Right lobe of liver (tissue), 6 donors: ENCODE data around the gene GPC5. TPM values are rescaled to one million over a fixed set of nuclear protein-coding genes. Genes with fewer than 3 reads are reported as not detected.

Experiments used
- ATAC-seq, 4 donors: fragments of 200-7000 bp; cut with Tn5 transposase; one replicate each; pipeline ENCODE4 v1.9.1; 2020; ENCODE audit warnings: mild to moderate bottlenecking in 4 of 4, moderate library complexity in 4 of 4
- DNase-seq, 3 donors: peaks; one replicate each; pipeline ENCODE4 v3.0.0-alpha.2; 2020
- H3K27ac ChIP-seq, 3 donors: fragments of 200-600 bp; one replicate each; pipeline ENCODE4 v1.8.0; 2022
- H3K27me3 ChIP-seq, 2 donors: fragments of 200-600 bp; one replicate each; pipeline ENCODE4 v1.8.0; 2022
- H3K36me3 ChIP-seq, 4 donors: fragments of 200-600 bp; sonication (generic) in 1 of 4; one replicate each; pipeline versions ENCODE4 v1.5.1 to v1.8.0; 2017 to 2022; ENCODE audit warnings: control low read depth in 1 of 4
- H3K4me1 ChIP-seq, 4 donors: fragments of 200-600 bp; sonication (generic) in 1 of 4; one replicate each; pipeline versions ENCODE4 v1.5.1 to v1.8.0; 2017 to 2022; ENCODE audit warnings: control low read depth in 1 of 4
- H3K4me3 ChIP-seq, 3 donors: fragments of 200-600 bp; one replicate each; pipeline ENCODE4 v1.8.0; 2022
- H3K9me3 ChIP-seq, 4 donors: fragments of 200-600 bp; sonication (generic) in 1 of 4; one replicate each; pipeline versions ENCODE4 v1.5.1 to v1.8.0; 2017 to 2022; ENCODE audit warnings: control low read depth in 1 of 4
- CTCF ChIP-seq, 4 donors: fragments of 200-600 bp in 3 of 4; fragments of 450-650 bp in 1 of 4; IDR thresholded peaks; one replicate each; pipeline versions ENCODE4 v1.5.1 to v1.8.0; 2016 to 2022; ENCODE audit warnings: antibody characterized with exemption in 4 of 4, mild to moderate bottlenecking in 2 of 4
- POLR2A ChIP-seq: fragments of 450-650 bp; IDR thresholded peaks from one replicate; pipeline ENCODE4 v1.6.1; 2017; ENCODE audit warnings: antibody characterized with exemption, mild to moderate bottlenecking
- WGBS: methylation state at CpG from one replicate; pipeline ENCODE4 v1.1.6; 2018; ENCODE audit warnings: low coverage, low lambda C conversion rate; ENCODE audit not compliant: insufficient coverage; ENCODE audit errors: missing lambda C conversion rate; 5-methylcytosine and 5-hydroxymethylcytosine counted together
- intact Hi-C, 2 donors: fragments of 100-400 bp; cut with DNase I; formaldehyde crosslinking; loops; one replicate each; pipeline versions ENCODE4 v1.11.2 to v1.14.1; 2022
- total RNA-seq, 6 experiments: library from RNA; depleted of rRNA in 2 of 6; stranded (reverse); fragments of >200 nt in 2 of 6; fragmentation: NEBNext Ultra II Directional in 3 of 6; extraction: Animal tissue kit (Norgen Biotek cat#: 25700) in 3 of 6; gene quantifications; one replicate each; pipeline versions ENCODE4 v1.1.0 to v1.2.4, GENCODE V29; 2016 to 2023
- donor health status: DM: no; HTN: yes; CAD: no.
- donor health status: DM: no; HTN: no; CAD: no.
- donor health status: DM: no; HTN: no; CAD: no.
- donor health status: DM: no; HTN: yes; CAD: no.
- donor health status: DM: no; HTN: yes; CAD: no.

GPC5 gene
- total RNA-seq, 6 experiments from 2014 or later = 0.12 to 0.99 (median 0.66) TPM

GRCh38 chr13:91534996-91535395 is 136.6 kb downstream of the GPC5 start:
- Histone ChIP-seq H3K27ac (no peak overlapping the region), H3K4me3 (no peak overlapping the region), H3K9me3 (no peaks in the 10 kb centered on the region), H3K27me3 (no peaks in the 10 kb centered on the region), H3K36me3 (no peaks in the 10 kb centered on the region), H3K4me1 (no peaks in the 10 kb centered on the region)
- no peak for TF ChIP-seq CTCF (IDR thresholded peaks at IDR 0.05)
- TF ChIP-seq POLR2A = no peak
- 96% methylated on average over 2 of the region's 2 CpGs for WGBS
- intact Hi-C loops = no loop called here
- DNase-seq (no peak), ATAC-seq (no peak)

- Histone ChIP-seq H3K4me1 (peaks cover 0 to 4% (median 0%) of the 10 kb centered on the region in 4 donors), H3K27me3 (no peaks in the 10 kb centered on the region), H3K36me3 (no peaks in the 10 kb centered on the region), H3K9me3 (no peaks in the 10 kb centered on the region), H3K4me3 (no peak overlapping the region), H3K27ac (no peak overlapping the region)
- intact Hi-C loops = no loop called here
- TF ChIP-seq POLR2A (no peak), CTCF (IDR thresholded peaks at IDR 0.05) (no peak)
- WGBS = 73% methylated on average over 2 of the region's 2 CpGs
- DNase-seq (no peak), ATAC-seq (no peak)
Observed at GRCh38 chr13:91537376-91537775, 139.0 kb downstream of the GPC5 start.

GRCh38 chr13:91539286-91540157 is 141.1 kb downstream of the GPC5 start:
- Histone ChIP-seq H3K4me1 (peaks cover 0 to 4% (median 0%) of the 10 kb centered on the region in 4 donors), H3K27me3 (no peaks in the 10 kb centered on the region), H3K4me3 (no peak overlapping the region), H3K27ac (no peak overlapping the region), H3K9me3 (no peaks in the 10 kb centered on the region), H3K36me3 (no peaks in the 10 kb centered on the region)
- intact Hi-C loops = no loop called here
- TF ChIP-seq POLR2A (no peak), CTCF (IDR thresholded peaks at IDR 0.05) (no peak)
- ATAC-seq (peak in 1 of 4 donors; percentile 36), DNase-seq (no peak)
- 38% methylated on average over 3 of the region's 3 CpGs for WGBS

- no peak for ATAC-seq
- no peaks in the 10 kb centered on the region for H3K9me3 ChIP-seq
- H3K27me3 ChIP-seq = no peaks in the 10 kb centered on the region
- intact Hi-C loops = no loop called here
- no peak for DNase-seq
- H3K27ac ChIP-seq = no peak overlapping the region
- H3K4me1 ChIP-seq = peaks cover 0 to 4% (median 0%) of the 10 kb centered on the region in 4 donors
- no peaks in the 10 kb centered on the region for H3K36me3 ChIP-seq
- TF ChIP-seq CTCF (IDR thresholded peaks at IDR 0.05) (no peak), POLR2A (no peak)
- no peak overlapping the region for H3K4me3 ChIP-seq
- 67% methylated on average over 1 of the region's 1 CpG for WGBS
Observed at GRCh38 chr13:91540158-91540736, 141.8 kb downstream of the GPC5 start.
